ENCODE data around the gene ZPBP2.

DNA sequence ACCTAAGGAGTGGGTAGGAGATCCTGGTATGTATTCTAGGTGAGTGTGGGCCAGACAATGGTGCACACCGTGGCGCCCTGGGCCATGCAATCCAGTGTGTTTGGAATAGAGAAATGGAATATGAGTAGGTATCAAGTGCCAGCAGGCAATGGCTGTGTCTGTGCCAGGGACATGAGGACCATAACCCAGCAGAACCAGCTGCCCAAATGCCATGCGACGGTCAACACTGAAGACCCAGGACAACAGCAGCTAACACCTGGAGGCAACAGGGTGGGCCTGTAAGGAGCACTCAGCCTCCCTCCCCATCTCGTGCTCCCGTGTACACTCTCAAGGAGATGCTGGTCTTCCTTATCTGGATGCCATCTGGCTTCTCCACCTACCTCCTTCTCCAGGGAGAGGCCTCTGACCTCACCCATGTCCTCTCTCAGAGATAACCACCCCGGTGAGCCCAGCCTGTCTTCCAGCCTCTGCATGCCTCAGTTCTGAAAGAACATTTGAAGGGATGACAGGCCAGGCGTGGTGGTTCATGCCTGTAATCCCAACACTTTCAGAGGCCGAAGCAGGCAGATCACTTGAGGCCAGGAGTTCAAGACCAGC, 51.2 kb downstream of the ZPBP2 start:
- TF ChIP-seq CTCF (IDR thresholded peaks at IDR 0.05) (no peak), ZFX (IDR thresholded peaks at IDR 0.05; ENCODE audit: borderline replicate concordance) (no peak)
